Measurements from ENCODE around the gene PIK3R6.

DNA sequence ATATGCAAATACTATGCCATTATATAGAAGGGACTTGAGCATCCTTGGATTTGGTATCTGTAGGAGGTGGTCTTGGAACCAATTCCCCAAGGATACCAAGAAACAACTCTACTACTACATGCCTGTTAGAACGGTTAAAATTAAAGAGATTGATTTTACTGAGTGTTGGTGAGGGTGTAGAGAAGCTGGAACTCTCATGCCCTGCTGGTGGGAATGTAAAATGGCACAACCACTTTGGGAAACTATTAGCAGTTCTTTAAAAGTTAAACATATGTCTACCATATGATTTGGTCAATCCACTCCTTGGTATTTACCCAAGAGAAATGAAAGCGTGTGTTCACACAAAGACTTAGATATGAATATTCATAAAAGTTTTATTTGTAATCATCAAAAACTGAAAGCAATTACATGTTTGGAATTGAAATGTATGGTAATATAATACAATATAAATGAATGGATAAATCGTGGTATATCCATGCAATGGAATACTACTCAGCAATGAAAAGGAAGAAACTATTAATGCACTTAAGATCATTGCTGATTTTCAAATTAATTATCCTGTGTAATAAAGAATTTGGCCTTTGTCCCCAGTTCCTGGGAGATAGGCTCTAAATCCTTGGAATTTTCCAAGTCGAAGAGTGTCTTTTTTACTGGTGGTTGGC lies 76.1 kb downstream of the PIK3R6 start:
- TF ChIP-seq, protein P1, sequence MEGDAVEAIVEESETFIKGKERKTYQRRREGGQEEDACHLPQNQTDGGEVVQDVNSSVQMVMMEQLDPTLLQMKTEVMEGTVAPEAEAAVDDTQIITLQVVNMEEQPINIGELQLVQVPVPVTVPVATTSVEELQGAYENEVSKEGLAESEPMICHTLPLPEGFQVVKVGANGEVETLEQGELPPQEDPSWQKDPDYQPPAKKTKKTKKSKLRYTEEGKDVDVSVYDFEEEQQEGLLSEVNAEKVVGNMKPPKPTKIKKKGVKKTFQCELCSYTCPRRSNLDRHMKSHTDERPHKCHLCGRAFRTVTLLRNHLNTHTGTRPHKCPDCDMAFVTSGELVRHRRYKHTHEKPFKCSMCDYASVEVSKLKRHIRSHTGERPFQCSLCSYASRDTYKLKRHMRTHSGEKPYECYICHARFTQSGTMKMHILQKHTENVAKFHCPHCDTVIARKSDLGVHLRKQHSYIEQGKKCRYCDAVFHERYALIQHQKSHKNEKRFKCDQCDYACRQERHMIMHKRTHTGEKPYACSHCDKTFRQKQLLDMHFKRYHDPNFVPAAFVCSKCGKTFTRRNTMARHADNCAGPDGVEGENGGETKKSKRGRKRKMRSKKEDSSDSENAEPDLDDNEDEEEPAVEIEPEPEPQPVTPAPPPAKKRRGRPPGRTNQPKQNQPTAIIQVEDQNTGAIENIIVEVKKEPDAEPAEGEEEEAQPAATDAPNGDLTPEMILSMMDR (IDR thresholded peaks at IDR 0.05): no peak
- no peak for TF ChIP-seq POLR2A (IDR thresholded peaks at IDR 0.05)

Measured in testis (tissue), 2 donors.